Stimulated activated naive CD4-positive, alpha-beta T cell treated with Interleukin-2 at 50 U/mL for 16 hours (primary cell): Measurements from ENCODE around the gene NSD2.
"Not testable (repeated sequence)": the region's sequence is repeated elsewhere in the genome, so short reads cannot be mapped to it uniquely, and the experiment has no call there.

Experiments
- DNase-seq: peaks from one replicate; lab custom pipeline; 2025; lab: John Stamatoyannopoulos, UW

Gene NSD2

DNA sequence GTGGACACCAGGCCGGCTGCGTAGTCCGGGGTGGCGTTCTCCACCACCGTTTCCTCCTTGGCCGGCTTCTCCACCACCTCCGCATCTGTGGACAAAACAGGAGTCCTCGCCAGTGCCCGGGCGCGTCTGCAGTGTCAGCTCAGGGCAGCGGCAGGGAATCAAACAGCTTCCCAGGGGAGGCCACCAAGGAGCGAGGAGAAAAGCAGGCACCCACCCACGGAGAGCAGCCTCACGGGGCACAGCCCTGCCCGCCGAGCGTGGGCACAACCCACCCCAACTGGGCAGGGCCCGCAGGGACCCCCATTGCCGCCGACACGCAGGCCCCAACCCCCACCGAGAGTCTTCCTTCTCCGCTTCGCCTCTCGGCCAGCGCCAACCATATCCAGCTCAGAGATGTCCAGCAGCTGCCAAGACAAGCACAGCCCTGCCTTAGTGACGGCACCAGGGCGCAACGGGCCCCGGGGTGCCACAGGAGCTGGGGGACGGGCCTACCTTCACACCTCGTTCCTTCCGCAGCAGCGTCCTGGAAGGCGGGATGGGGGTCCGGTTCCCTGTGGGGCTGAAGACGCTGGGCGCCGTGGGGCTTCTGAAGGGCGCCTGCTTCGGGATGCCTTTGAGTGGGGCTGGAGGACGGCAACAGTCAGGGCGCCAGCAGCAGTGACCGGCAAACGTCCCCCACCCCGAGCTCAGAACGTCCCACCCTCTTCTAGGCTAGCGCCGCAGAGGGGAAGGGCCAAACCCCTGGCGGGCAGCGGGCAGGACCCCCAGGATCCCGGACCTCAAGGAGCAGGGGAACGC lies 114.8 kb downstream of the NSD2 start:
- DNase-seq = no peak

DNA sequence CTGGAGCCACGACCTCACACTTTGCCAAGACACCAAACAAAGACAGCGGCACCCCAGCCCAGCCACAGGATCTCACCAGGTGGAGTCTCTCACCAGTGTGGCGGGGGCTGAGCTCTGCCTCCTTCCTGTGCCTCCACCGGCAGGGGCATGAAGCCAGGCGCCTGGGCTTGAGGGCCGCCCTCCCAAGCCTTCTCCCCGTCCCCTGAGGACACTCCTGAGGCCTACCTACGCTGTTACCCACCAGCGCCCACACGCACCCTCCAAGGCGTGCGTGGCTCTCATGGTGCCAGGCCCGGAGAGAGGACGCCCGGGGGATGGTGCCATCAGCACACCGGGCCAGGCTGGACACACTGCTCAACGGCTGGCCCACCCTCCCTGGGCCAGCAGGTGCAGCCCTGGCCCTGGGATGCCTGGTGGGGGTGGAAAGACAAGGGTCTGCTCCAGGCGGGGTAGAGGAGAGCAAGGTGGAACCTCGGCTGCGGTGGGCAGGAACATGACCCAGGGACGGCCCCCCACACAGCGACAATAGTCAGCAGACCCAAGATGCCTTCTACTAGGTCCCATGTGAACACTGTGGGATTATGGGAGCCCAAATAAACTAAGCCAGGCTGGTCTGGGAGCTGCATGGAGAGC lies 115.5 kb downstream of the NSD2 start:
- DNase-seq = no peak

DNA sequence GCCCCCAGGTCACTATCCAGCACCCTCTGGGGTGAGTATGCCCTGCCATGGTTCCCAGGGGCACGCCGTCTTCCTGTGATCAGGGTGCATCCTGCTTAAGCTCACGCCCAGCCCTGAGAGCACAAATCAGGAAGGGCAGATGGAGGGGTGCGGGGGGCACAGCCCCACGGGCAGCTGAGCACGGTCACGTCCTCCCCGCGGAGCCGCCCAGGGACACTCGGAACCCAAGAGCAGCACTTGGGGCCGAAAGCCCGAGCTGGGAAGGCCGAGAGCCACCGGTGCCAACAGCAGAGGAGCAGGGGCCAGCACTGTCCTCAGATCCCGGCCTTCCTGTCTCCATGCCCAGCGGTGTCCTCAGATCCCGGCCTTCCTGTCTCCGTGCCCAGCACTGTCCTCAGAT lies 116.1 kb downstream of the NSD2 start:
- DNase-seq = no peak

DNA sequence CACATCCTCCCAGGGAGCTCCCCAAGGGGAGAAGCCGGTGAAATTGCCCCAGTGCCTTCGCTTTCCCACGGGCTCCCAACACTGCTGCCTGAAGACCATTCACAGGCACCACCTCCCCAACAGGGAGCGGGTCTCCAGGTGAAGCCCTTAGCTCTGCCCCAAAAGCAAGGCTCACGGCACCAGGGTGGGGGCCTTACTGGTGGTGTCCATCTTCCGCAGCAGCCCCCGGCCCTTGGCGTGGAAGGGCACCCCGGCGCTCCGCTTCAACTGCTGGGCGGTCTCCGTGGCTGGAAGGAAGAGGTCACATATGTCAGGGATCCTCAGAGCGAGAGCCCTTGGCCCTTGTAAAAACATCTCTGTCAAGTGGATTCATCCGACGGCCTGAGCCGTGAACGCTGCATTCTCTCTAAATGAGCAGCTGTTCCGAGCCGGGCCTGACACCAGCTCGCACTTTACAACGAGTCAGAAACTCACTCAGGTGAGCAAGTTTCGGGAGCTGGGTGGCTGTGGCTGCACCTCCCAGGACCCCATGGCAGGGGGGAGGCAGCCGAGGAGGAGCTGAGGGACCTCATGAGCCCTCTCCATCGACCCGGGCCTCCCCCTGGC lies 116.6 kb downstream of the NSD2 start:
- no peak for DNase-seq

DNA sequence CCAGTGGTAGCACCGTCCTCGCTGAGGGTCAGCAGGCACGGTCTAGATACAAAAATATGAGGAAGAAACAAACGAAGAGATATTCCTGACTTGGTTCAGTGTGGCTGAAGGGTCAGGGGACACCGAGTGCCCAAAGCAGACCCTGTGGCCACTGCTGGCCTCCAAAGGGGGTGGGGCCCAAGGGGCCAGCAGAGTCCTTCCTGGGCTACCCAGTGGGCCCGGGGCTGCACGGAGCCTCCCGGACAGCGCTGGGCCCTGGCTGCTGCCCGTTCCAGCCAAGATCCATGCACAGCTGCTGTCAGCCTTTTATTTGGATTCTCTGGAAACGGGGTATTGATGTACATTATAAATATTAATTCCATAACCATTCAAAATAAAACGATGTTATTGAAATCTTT lies 117.1 kb downstream of the NSD2 start:
- no peak for DNase-seq

DNA sequence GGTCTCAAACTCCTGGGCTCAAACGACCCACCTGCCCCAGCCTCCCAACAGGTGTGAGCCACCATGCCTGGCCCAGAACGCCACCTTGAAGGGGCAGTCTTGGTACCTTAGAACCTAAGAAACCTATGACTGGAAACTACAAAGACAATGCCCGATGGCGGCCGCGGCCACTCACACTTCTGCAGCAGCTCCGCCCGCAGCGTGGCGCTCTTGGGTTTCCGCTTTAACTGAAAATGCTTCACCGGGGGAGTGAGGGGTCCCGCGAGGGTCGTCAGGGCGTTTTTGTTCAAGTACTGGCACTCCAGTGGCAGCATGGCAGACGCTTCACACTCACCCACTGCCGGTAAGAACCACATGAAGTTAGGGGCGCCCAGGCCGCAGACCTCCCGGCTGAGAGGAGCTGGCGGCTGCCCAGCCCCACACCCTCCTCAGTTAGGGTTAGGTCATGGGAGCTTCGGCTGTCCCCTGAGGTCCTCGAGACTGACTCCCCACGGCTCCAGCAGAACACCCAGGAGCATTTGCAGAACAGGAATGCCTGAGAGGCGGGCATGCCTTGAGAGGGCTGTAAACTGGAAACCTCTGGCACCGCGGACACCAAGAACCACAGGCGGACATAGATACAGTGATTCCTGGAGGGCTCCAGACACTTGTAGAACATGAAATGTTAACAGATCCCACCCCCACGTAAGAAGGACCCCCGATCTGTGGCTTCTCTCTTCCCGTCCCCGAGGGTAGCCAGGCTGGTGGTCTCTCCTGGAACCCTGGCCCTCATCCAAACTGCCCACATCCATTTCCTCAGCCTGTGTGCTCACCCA lies 118.5 kb downstream of the NSD2 start:
- DNase-seq = no peak

DNA sequence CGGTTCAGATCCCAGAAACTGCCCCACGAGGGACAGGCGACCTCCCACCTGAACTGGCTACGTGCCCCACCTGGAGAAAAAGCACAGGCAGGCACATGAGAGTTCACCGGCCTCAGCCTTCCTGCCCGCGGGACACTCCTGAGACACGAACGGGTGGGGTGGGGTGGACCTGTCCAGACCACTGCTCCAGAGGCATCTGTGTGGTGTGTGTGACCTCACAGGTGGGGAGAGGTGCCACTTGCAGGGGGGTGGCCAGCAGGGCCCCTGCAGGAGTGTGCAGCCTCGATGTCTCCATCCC lies 119.1 kb downstream of the NSD2 start:
- no peak for DNase-seq

DNA sequence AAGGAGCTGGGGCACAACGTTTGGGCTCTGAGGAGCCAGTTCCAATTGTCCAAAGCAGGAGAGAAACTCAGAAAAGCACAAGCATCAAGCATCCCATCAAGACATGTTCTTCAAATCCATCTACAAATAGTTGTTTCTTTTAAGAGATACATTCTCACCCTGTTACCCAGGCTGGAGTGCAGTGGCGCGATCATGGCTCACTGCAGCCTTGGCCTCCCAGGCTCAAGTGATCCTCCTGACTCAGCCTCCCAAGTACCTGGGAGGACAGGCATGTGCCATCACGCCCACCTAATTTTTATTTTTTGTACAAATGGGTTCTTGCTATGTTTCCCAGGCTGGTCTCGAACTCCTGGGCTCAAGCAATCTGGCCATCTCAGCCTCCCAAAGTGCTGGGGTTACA lies 119.5 kb downstream of the NSD2 start:
- DNase-seq = no peak

DNA sequence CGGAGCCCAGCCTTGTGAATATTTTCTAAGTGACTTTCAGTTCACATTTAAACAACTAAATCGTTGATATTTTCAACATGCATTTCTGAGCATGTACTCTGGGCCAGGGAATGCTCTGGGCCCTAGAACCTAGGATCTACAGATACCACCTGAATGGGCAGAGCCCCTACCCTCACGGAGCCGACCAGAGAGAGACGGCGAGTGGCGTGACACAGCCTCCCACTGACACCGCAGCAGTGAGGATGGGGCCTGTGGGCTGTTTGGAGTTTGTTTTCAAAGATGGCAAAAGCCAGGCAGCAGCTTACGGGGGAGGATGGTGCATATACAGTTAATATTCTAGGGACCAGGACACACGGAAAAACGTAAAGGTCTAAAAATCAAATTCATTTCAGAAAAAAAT lies 119.9 kb downstream of the NSD2 start:
- no peak for DNase-seq

DNA sequence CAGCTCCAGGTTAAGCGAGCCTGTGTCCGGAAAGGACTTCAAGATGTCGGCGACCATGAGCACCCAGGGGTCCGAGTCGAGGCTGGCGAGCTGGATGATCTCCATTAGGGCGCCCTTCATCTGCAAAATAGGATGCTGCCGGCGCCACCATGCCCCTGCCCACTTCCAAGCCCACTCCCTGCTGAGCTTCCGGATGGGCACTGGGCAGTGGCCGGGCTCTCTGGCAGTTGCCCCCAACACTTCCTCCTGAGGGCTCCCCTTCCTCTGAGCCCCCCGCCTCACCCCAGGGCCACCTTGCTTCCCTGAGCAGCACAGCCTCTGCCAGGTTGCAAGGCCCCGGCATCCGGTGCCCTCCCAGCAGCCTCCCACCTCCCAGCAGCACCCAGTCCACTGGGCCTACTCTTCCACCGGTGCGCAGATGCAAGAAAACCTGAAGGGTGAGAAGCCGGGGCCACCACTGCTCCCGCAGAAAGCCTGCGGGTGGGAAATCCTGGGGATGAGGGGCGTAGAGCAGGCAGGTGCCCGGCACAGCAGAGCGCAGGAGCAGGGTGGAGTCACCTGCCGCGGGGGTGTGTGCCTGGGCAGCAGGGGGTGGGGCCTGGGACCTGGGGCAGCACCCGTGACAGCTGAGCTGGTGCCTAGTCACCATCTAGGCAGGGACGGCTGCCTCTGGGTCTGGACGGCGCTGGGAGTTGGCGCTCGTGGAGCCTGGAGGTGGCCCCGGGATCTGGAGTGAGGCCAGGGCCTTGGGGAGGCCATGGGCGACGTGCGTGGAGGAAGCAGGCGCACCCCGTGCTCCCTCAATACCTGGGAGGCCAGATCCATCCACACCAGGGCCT lies 120.6 kb downstream of the NSD2 start:
- no peak for DNase-seq

DNA sequence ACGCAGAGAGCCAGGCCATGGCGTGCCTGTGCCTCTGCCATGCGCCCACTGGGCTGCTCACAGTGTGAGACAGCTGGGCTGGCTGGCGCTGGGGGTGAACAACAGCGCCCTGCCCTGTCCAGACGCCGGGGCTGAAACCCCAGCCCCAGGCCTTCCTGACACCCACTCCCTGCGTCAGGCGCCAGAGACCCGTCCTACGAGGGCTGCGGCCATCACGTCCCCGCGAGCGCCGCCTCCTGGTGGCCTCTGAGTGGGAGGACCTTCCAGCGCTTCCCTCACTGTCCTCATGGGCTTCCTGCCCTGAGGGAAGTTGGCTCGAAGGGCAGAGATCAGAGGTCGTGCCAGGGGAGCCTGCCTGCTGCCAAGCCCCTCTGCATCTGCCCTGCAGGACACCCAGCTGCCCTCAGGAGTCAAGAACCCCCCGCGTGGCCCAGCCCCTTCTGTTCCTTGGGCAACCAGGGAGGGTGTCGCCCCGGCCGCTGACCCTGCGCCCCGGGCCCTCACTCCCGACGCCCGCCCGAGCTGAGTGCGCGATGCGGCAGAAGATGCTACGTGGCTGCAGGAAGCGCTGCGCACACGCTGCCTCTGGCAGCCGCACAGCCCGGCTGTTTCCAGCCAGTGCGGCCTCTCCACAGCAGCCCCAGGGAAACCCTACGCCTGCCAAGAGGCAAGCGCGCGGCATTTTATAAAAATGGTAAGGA lies 121.4 kb downstream of the NSD2 start:
- DNase-seq = no peak

DNA sequence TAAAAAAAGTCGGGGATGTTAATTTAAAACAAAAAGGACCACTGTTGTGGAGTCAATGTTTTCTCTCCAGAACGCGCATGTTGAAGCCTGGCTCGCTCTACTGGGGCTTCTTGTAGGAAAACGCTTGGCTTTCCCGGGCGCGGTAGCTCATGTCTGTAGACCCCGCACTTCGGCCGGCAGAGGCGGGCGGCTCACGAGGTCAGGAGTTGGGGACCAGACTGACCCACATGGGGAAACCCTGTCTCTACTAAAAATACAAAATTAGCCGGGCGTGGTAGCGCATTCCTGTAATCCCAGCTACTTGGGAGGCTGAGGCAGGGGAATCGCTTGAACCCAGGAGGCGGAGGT lies 122.0 kb downstream of the NSD2 start:
- no peak for DNase-seq

DNA sequence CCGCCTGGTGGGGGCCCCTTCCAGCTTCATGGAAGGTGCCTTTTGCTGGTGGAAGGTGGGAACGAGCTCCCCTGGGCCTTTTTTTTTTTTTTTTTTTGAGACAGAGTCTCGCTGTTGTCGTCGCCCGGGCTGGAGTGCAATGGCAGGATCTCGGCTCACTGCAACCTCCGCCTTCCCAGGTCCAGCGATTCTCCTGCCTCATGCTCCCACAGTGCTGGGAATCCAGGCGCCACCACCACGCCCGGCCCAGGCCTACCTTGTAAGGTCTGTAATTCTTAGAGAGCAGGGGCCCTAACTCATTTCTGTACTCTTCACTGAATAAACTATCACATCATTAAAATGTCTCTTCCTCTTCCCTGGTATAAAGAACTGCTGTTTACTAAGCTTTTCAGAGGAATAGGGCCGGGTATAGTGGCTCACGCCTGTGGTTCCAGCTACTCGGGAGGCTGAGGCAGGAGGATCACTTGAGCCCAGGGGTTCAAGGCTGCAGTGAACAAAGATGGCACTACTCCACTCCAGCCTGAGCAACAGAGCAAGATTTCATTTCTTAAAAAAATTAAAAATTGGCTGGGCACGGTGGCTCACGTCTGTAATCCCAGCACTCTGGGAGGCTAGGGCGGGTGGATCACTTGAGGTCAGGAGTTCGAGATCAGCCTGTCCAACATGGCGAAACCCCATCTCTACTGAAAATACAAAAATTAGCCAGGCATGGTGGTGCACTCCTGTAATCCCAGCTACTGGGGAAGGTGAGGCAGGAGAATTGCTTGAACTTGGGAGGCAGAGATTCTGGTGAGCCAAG lies 122.7 kb downstream of the NSD2 start:
- DNase-seq = not testable (repeated sequence)

DNA sequence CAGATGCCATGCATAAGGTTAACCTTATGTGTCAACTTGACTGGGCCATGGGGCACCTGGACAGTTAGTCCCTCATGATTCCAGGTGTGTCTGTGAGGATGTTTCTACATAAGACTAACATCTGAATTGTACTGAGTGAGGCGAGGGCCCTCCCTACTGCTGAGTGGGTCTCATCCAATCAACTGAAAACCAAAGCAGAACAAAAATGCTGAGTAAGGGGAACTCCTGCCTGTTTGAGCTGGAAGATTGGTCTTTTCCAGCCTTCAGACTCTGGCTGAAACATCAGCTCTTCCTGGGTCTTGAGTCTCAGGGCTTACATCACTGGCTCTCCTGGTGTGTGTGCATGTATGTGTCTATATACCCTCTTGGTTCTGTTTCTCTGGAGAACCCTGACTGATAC lies 123.7 kb downstream of the NSD2 start:
- no peak for DNase-seq

DNA sequence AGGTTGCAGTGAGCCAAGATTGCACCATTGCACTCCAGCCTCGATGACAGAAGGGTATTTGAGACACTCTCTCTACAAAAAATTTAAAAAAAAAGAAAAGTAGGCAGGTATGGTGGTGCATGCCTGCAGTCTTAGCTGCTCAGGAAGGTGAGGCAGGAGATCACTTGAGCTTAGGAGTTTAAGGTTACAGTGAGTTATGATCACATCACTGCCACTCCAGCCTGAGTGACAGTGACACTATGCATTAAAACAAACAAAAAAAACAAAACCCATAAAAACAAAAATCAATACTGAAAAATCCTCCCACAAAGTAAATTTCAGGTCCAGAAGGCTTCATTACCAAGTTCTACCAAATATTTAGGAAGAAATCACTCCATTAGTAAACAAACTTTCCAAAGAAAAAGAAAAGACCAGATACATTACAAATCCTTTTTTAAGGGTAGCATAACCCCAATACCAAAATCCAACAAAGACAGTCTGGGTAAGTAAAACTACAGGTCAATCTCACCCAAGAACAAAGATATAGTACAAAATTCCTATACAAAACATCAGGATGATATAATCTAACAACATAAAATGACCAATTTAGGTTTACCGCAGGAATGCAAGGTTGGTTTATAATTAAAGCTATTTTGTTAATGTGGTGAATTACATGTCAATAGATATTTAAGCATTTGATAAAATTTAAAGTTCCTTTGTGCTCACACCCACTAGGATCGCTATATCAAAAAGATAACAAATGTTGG lies 125.8 kb downstream of the NSD2 start:
- no peak for DNase-seq

DNA sequence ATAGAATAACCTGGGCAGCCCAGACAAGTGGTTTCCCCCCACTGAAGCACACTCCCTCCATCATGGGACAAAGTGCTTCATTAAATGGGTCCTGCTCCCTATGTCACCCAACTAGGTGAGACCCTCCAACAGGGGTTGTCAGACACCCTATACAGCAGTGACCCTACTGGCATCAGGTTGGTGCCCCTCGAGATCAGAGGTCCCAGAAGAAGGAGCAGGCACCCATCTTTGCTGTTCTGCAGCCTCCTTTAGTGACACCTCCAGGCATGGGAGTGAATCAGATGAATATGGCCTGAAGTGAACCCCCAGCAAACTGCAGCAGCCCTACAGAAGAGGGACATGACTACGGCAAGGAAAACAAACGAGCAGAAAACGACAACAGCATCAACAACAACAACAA lies 126.5 kb downstream of the NSD2 start:
- DNase-seq = no peak

DNA sequence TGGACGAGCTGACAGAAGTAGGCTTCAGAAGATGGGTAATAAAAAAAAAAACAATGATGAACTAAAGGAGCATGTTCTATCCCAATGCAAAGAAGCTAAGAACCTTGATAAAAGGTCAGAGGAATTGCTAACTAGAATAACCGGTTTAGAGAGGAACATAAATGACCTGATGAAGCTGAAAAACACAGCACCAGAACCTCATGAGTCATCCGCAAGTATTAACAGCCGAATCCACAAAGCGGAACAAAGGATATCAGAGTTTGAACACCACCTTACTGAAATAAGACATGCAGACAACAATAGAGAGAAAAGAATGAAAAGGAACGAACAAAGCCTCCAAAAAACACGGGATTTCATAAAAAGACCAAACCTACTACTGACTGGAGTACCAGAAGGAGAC lies 127.1 kb downstream of the NSD2 start:
- DNase-seq = no peak

DNA sequence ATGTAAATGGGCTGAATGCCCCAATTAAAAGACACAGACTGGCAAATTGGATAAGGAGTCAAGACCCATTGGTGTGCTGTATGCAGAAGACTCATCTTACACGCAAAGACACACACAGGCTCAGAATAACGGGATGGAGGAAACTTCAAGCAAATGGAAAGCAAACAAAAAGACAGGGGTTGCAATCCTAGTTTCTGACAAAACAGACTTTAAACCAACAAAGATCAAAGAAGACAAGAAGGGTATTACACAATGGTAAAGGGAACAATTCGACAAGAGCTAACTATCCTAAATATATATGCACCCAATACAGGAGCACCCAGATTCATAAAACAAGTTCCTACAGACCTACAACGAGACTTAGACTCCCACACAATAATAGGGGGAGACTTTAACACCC lies 128.1 kb downstream of the NSD2 start:
- not testable (repeated sequence) for DNase-seq

DNA sequence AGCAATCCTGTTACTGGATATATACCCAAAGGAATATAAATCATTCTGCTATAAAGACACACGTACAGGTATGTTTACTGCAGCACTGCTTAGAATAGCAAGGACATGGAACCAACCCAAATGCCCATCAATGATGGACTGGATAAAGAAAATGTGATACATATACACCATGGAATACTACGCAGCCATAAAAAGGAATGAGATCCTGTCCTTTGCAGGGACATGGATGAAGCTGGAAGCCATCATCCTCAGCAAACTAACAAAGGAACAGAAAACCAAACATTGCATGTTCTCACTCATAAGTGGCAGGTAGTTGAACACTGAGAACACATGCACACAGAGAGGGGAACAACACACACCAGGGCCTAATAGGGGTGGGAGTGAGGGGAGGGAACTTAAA lies 132.2 kb downstream of the NSD2 start:
- not testable (repeated sequence) for DNase-seq

DNA sequence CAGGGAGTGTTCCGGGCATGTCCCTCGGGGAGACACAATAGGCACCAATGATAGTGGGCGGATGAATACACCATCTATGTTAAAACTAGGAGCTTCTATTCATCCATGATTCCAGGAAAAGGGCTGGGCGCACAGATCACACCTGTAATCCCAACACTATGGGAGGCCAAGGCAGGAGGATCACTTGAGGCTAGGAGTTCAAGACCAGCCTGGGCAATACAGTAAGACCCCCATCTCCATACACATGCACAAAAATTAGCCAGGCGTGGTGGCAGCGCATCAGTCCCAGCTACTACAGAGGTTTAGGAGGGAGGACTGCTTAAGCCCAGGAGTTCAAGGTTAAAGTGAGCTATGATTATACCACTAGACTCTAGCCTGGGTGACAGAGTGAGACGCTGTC lies 135.2 kb downstream of the NSD2 start:
- no peak for DNase-seq
